ENCODE results near the gene GPR137.
"Not testable (repeated sequence)": the region's sequence is repeated elsewhere in the genome, so short reads cannot be mapped to it uniquely, and the experiment has no call there.

The GPR137 gene

DNA sequence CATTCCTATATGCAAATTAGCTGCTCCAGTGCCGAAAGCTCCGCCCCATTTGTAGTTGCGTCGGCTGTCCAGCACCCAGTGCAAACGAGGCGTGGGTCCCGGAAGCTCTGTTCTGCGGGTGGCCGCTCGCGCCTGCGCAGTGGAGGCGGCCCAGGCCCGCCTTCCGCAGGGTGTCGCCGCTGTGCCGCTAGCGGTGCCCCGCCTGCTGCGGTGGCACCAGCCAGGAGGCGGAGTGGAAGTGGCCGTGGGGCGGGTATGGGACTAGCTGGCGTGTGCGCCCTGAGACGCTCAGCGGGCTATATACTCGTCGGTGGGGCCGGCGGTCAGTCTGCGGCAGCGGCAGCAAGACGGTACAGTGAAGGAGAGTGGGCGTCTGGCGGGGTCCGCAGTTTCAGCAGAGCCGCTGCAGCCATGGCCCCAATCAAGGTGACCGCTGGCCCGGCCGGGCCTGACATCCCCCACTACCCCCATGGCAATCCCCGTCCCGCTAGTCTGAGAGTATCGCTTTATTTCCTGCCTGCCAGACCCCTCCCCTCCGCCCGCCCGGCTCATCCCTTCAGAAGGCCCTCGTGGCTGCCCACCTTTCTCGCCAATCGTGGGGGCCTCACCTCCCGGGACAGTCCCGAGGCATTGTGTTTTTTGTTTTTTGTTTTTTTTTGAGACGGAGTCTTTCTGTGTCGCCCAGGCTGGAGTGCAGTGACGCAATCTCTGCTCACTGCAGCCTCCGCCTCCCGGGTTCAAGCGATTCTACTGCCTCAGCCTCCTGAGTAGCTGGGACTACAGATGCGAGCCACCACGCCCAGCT lies 32.5 kb downstream of the GPR137 start, which contains the start of gene PRDX5:
Gene PRDX5 (plus strand): TSS at position 161 of the 805 bp plus-strand sequence. CDS start 95 bp downstream, at position 256.
- TF ChIP-seq FOXP2 (optimal IDR thresholded peaks at IDR 0.05; ENCODE audit: control extremely low read depth, extremely low read length, insufficient read depth): no peak
- TF ChIP-seq POLR2AphosphoS5 (IDR thresholded peaks at IDR 0.05; ENCODE audit: borderline replicate concordance, low read depth, low read length): peak; percentile 72
- Histone ChIP-seq H3K9me3 (ENCODE audit: low read depth, low read length) (no peaks in the 10 kb centered on the region), H3K36me3 (ENCODE audit: insufficient read depth, low read length) (peaks cover 5% of the 10 kb centered on the region; the same call in 1 of the 2 replicates), H3K27ac (peak within 1 kb of the TSS; percentile 100), H3K9ac (ENCODE audit: insufficient read length) (peak within 1 kb of the TSS; percentile 97), H3K4me3 (peak within 1 kb of the TSS; percentile 96)
- DNase-seq (ENCODE audit: low read depth, low spot score): peak; percentile 90

DNA sequence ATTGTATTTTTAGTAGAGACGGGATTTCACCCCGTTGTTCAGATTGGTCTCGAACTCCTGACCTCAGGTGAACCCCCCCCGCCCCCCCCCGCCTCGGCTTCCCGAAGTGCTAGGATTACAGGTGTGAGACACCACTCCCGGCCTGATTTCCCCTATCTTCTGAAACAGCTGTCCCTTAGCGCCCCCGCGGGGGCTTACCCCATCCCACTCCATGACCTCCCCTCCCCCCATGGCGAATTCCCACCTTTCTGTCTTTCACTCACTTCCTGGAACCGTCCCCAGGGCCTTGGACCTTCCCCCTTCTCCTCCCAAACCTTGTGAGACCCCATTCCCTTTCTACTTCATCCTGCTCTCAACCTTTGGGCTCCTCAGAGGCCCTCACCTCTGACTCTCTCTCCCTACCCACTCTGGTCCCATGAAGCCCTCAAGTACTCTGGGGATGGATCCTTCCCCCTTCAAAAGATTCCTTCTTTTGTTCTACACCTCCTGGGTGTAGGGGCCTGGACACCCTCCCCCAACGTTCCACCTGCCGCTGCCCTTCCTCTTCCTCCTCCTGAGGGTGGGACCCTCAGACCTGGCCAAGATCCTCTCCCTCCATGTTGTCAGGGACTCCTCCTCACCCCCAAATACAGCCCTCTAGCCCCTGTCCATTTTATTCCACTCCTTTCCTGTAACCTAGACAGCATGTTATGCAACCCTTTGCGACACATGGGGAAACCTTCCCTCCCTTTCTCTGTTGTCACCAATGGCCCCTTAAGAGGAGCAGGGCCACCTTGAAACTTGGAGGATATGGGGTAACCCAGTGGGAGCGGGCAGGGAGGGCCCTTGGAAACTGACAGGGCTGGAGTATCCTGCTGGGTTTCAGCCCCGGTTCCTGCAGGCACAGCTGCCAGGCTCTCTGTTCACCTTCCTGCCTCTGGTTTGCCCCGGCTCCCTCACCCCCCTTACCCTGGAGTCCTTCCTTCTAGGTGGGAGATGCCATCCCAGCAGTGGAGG lies 33.4 kb downstream of the GPR137 start:
- Histone ChIP-seq H3K4me3 (peak overlapping the region; percentile 96), H3K9ac (ENCODE audit: insufficient read length) (peak overlapping the region; percentile 97), H3K27ac (no peak overlapping the region), H3K9me3 (ENCODE audit: low read depth, low read length) (no peaks in the 10 kb centered on the region), H3K36me3 (ENCODE audit: insufficient read depth, low read length) (peaks cover 5% of the 10 kb centered on the region; the same call in 1 of the 2 replicates)
- DNase-seq (ENCODE audit: low read depth, low spot score): no peak
- TF ChIP-seq POLR2AphosphoS5 (IDR thresholded peaks at IDR 0.05; ENCODE audit: borderline replicate concordance, low read depth, low read length): no peak
- no peak for TF ChIP-seq FOXP2 (optimal IDR thresholded peaks at IDR 0.05; ENCODE audit: control extremely low read depth, extremely low read length, insufficient read depth)
- no peak for TF ChIP-seq EZH2 (IDR thresholded peaks at IDR 0.05)

DNA sequence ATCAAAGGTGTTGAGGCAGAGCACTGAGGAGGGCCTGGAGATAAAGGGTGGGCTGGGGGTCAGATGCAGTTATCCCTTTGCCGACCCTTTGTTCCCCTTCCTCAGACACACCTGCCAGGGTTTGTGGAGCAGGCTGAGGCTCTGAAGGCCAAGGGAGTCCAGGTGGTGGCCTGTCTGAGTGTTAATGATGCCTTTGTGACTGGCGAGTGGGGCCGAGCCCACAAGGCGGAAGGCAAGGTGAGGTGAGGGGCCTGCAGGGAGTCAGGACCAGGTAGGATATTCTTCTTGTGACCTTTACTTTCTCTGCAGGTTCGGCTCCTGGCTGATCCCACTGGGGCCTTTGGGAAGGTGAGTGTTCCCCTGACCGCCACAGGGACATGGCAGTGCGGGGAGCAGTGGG lies 34.9 kb downstream of the GPR137 start:
- Histone ChIP-seq H3K9ac (ENCODE audit: insufficient read length) (no peak overlapping the region), H3K36me3 (ENCODE audit: insufficient read depth, low read length) (no peaks in the 10 kb centered on the region; the same call in 1 of the 2 replicates), H3K27ac (no peak overlapping the region), H3K9me3 (ENCODE audit: low read depth, low read length) (no peaks in the 10 kb centered on the region), H3K4me3 (no peak overlapping the region)
- TF ChIP-seq EZH2 (IDR thresholded peaks at IDR 0.05): no peak
- no peak for TF ChIP-seq POLR2AphosphoS5 (IDR thresholded peaks at IDR 0.05; ENCODE audit: borderline replicate concordance, low read depth, low read length)
- TF ChIP-seq FOXP2 (optimal IDR thresholded peaks at IDR 0.05; ENCODE audit: control extremely low read depth, extremely low read length, insufficient read depth): no peak
- no peak for DNase-seq (ENCODE audit: low read depth, low spot score)

- TF ChIP-seq FOXP2 (optimal IDR thresholded peaks at IDR 0.05; ENCODE audit: control extremely low read depth, extremely low read length, insufficient read depth) (no peak), EZH2 (IDR thresholded peaks at IDR 0.05) (no peak), POLR2AphosphoS5 (IDR thresholded peaks at IDR 0.05; ENCODE audit: borderline replicate concordance, low read depth, low read length) (no peak)
- Histone ChIP-seq H3K27ac (no peak overlapping the region), H3K9ac (ENCODE audit: insufficient read length) (no peak overlapping the region), H3K36me3 (ENCODE audit: insufficient read depth, low read length) (no peaks in the 10 kb centered on the region; the same call in 1 of the 2 replicates), H3K9me3 (ENCODE audit: low read depth, low read length) (no peaks in the 10 kb centered on the region), H3K4me3 (no peak overlapping the region)
- DNase-seq (ENCODE audit: low read depth, low spot score): no peak
These were observed 35.4 kb downstream of the GPR137 start for GRCh38 chr11:64321026-64321425.

- H3K9ac ChIP-seq (ENCODE audit: insufficient read length): no peak overlapping the region
- H3K4me3 ChIP-seq: no peak overlapping the region
- no peaks in the 10 kb centered on the region for H3K9me3 ChIP-seq (ENCODE audit: low read depth, low read length)
- TF ChIP-seq POLR2AphosphoS5 (IDR thresholded peaks at IDR 0.05; ENCODE audit: borderline replicate concordance, low read depth, low read length) (no peak), EZH2 (IDR thresholded peaks at IDR 0.05) (no peak), FOXP2 (optimal IDR thresholded peaks at IDR 0.05; ENCODE audit: control extremely low read depth, extremely low read length, insufficient read depth) (no peak)
- no peaks in the 10 kb centered on the region; the same call in 1 of the 2 replicates for H3K36me3 ChIP-seq (ENCODE audit: insufficient read depth, low read length)
- no peak for DNase-seq (ENCODE audit: low read depth, low spot score)
- H3K27ac ChIP-seq: no peak overlapping the region
These were observed 35.9 kb downstream of the GPR137 start for GRCh38 chr11:64321533-64321932.

- H3K4me3 ChIP-seq: no peak overlapping the region
- H3K27ac ChIP-seq: no peak overlapping the region
- DNase-seq (ENCODE audit: low read depth, low spot score): no peak
- H3K9me3 ChIP-seq (ENCODE audit: low read depth, low read length): no peaks in the 10 kb centered on the region
- H3K9ac ChIP-seq (ENCODE audit: insufficient read length): no peak overlapping the region
- no peaks in the 10 kb centered on the region; the same call in 1 of the 2 replicates for H3K36me3 ChIP-seq (ENCODE audit: insufficient read depth, low read length)
- TF ChIP-seq FOXP2 (optimal IDR thresholded peaks at IDR 0.05; ENCODE audit: control extremely low read depth, extremely low read length, insufficient read depth): no peak
- no peak for TF ChIP-seq POLR2AphosphoS5 (IDR thresholded peaks at IDR 0.05; ENCODE audit: borderline replicate concordance, low read depth, low read length)
- TF ChIP-seq EZH2 (IDR thresholded peaks at IDR 0.05): no peak
These were observed 37.2 kb downstream of the GPR137 start for GRCh38 chr11:64322925-64323260.

DNA sequence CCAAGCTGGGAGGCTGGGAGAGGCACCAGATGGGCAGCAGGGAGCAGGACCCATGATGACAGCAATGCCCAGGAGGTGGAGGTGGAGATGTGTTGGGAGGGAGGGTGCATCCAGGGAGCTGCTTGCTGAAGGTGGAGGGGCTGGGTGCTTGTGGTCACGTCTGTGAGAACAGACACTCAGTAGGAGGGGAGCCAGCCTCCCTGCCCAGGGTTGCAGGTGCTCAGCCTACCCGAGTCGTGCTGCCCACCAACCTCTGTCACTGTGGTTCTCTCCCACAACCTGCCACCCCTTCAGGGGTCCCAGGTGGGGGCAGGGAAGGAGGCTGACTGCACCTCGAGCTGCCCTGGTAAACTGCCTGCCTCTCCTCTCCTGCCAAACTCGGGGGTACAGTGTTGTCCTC lies 37.7 kb downstream of the GPR137 start:
- no peaks in the 10 kb centered on the region for H3K9me3 ChIP-seq (ENCODE audit: low read depth, low read length)
- H3K9ac ChIP-seq (ENCODE audit: insufficient read length): no peak overlapping the region
- H3K36me3 ChIP-seq (ENCODE audit: insufficient read depth, low read length): no peaks in the 10 kb centered on the region; the same call in 1 of the 2 replicates
- H3K27ac ChIP-seq: no peak overlapping the region
- TF ChIP-seq POLR2AphosphoS5 (IDR thresholded peaks at IDR 0.05; ENCODE audit: borderline replicate concordance, low read depth, low read length) (no peak), EZH2 (IDR thresholded peaks at IDR 0.05) (no peak), FOXP2 (optimal IDR thresholded peaks at IDR 0.05; ENCODE audit: control extremely low read depth, extremely low read length, insufficient read depth) (no peak)
- no peak overlapping the region for H3K4me3 ChIP-seq
- DNase-seq (ENCODE audit: low read depth, low spot score): no peak

DNA sequence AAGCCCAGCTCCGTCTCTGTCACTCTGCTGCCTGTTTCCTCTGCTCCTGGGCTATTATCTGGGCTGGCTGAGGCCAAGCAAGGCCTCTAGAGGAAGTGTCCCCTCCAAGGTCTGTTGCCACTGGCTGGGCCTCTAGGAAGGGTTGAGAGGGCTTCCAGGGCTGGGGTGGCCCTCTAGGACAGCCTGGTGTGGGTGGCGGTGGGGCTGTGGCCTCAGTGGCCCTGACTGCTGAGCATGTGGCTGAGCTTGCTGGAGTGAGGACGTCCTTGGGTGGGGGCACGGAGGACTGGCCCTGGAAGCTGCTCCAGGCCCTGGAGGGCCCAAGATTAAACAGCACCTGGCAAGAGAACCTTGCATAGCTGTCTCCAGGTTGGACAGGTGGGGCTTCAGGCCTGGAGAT lies 38.3 kb downstream of the GPR137 start:
- not testable (repeated sequence) for H3K9ac ChIP-seq (ENCODE audit: insufficient read length); H3K4me3 ChIP-seq; H3K9me3 ChIP-seq (ENCODE audit: low read depth, low read length); H3K36me3 ChIP-seq (ENCODE audit: insufficient read depth, low read length); DNase-seq (ENCODE audit: low read depth, low spot score); H3K27ac ChIP-seq

Measured in SK-N-MC (cell line).